ENCODE results near the gene PRKAG1. TPM values are rescaled to one million over a fixed set of nuclear protein-coding genes. Genes with fewer than 3 reads are reported as not detected.

Gene PRKAG1
- total RNA-seq, 1 donor from 2014 or later = 27.9 TPM

DNA sequence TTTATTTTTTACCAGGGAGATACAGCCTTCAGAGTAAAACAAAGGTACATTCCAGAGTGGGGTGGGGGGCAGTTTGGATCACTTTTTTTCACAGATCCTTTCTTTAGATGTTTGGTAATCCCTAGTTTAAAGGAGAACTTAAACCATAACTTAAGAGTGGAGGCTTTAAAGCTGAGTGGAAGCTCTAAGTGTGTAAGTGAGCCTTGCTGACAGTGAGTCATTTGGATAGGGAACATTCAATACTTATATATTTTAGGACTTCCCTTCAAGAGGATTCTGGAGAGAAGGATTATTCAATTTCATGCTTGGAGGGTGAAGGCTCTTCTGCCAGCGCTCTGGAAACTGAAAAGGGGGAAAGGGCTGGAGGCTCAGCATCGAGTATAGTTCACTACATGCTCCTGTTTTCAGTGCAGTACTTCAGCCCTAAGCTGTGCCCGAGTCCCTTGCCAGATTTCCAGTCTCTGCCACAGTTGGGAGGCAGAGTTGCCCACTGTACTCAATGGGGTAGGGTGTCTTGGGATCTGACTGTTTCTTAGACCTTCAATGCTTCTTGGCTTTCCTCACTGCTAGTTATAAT lies 8.4 kb downstream of the PRKAG1 start:
- no peak for DNase-seq

DNA sequence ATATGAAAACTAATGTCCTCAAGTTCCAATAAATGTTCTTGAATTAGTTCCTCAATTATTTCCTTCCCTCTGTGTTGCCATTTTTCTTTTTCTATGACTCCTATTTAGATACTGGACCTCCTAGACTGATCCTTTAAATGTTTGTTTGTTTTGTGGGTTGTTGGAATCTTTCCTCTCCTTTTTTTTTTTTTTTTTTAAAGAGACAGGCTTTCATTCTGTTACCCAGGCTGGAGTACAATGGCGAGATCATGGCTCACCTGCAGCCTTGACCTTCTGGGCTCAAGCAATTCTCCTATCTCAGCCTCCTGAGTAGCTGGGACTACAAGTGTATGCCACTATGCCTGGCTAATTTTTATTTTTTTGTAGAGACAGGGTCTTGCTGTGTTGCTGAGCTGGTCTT lies 9.6 kb downstream of the PRKAG1 start:
- no peak for DNase-seq

- DNase-seq = peak; percentile 67
These were observed 18.2 kb downstream of the PRKAG1 start for GRCh38 chr12:49000346-49000745.

- DNase-seq = peak; percentile 58
These were observed 19.0 kb downstream of the PRKAG1 start, which contains the start of gene DDN for GRCh38 chr12:48999371-49000131. DDN (minus strand) TSS chr12:48999375; CDS start chr12:48999287, 88 bp downstream.

DNA sequence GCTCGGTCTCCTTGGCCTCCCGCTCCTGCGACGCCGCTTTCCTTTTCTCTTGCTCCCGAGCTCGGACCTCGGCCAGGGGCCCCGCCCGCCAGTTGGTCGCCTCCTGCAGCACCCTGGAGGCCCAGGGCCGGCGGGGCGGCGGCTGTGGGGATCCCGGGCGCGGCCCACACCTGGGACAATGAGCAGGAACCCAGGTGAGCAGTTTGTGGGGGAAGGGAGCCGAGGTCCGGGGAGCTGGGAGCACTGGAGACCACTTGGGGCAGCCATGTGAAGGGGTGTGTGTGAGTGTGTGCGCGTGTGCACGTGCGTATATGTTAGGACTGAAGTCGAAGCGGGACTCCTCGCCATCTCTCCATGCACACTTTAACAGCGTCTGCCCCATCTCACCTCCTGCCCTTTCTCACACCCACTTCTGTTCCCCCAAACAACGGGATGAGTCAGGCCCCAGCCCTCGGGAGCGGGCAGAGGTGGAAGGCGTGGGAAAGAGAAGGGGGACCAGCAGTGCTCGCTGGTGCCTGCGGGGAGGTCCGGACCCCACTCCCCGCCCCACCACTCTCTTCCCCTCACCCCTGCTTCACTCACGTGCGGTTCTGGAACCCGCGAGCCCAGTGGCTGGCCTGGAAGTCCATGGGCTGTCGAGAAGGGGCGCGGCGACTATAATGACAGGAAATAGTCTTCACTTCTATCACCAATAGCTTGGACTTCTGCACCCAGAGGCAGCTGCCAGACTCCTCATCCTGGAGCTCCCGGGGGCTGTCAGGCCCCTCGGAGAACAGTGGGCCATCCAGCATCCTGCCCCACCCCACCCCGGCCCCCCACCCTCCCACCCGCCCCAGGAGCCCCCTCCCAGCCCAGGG lies 19.9 kb downstream of the PRKAG1 start:
- DNase-seq = no peak

GRCh38 chr12:48997719-48998496 lies 20.7 kb downstream of the PRKAG1 start:
- no peak for DNase-seq

DNA sequence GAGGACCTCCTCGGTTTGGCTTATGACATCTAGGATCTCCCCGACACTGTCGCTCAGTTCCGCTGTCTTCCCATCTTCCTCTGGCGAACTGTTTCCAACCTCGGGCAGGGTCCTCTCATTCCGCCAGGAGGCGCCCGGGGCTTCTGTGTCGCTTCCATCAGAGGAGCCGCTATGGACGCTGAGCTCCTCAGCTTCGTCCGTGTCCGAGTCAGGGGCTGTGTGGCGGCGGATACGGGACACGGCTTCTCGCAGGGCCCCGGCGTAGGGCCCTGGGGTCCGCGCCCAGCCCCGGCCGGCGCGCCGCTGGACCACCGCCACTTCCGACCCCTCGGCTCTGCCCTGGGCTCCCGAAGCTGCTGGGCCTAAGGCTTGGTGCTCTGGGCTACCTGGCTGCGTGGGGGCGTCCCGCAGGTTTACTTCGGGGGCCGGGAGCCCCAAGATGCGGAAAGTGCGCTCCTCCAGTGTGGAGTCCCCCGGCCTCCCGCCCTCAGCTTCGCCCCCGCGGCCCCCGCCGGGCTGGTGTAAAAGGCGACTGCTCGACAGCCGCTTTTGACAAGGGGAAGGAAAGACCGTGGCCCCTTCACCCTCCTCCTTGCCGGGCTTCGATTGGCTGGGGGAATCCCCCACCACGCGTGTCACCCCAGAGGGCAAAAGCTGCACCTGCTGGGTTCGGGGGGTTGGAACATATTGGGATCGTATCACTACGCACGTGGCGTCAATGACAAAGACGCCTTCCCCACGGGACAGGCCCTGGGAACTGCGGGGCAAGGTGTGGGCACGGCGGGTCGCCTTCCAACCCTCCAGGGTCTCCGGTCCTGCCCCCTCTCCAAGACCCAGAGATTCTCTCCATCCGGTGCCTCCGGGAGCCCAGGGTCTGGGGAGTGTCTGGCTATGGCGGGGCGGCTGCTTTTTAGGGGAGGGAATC lies 21.5 kb downstream of the PRKAG1 start:
- peak; percentile 76 for DNase-seq

DNA sequence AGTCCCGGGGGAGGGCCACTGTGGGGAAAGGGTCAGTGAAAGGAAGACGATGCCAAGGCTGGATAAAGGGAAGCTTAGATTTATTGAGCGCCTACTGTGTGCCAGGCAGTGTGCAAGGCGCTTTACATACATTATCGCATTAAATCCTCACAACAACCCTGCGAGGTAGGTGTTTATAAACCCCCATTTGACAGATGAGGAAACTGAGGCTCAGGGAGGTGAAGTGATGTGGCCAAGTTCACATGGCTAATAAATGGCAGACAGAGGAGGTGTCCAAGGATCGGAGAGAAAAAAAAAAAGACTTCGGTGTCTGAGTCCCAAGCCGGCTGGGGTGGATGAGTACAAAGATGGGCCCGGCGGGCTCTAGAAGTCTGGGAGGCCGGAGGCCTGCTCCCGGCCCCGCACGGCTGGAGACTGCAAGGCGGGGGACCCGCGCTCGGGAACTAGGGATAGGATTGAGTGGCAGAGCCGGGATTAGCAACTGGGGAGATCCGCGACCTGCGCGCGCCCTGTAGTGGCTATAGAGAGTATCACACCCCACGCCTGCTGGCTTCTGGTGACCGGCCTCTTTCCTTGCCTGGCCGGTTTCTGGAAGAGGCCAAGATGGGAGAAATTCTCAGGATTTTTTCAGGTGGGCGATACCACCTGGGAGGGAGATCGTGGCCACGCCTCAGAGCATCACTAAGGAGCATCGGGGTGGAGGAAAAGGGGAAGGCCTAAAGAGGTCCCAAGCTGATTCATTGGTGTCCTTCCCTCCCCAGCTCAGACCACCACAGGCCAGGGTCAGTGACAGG lies 23.3 kb downstream of the PRKAG1 start:
- peak; percentile 70 for DNase-seq

- DNase-seq = no peak
These were observed 24.1 kb downstream of the PRKAG1 start for GRCh38 chr12:48994224-48995085.

GRCh38 chr12:48993787-48994186 lies 24.8 kb downstream of the PRKAG1 start:
- DNase-seq = no peak

- DNase-seq = no peak
These were observed 27.1 kb downstream of the PRKAG1 start for GRCh38 chr12:48991247-48992050.

- DNase-seq = no peak
These were observed 28.0 kb downstream of the PRKAG1 start for GRCh38 chr12:48990552-48990951.

GRCh38 chr12:48988030-48988649 lies 30.4 kb downstream of the PRKAG1 start:
- peak; percentile 37 for DNase-seq

DNA sequence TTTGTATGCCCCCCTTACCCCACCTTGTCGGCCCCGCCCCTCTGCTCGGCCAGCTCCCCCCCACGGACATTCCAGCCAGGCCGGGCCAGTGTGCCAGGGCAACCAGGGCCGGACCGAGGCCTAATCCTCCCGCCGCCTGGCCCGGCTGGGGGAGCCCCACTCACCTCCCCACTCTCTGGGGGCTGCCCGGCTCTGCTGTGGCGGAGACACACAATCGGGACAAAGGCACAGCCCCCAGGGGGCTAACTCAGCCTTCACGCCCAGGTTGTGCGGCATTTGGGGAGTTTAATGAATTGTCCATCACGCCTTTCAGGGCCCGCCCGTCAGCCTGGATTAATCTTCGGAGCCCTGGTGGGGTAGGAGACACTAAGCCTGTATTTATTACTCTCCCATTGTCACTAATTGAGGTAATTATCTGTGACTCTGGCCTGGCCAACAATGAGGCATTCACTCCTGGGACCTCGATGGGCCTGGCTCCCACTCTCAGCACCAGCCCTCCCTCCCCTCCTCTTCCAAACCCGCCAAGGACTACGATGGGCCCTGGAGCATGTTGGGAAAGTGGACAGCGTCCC lies 31.8 kb downstream of the PRKAG1 start:
- no peak for DNase-seq

- no peak for DNase-seq
These were observed 32.7 kb downstream of the PRKAG1 start for GRCh38 chr12:48985901-48986300.

GRCh38 chr12:48985475-48985897 lies 33.1 kb downstream of the PRKAG1 start:
- no peak for DNase-seq

- DNase-seq = no peak
These were observed 36.0 kb downstream of the PRKAG1 start for GRCh38 chr12:48982397-48983080.
